Fibroblast of pulmonary artery (primary cell): ENCODE data around the gene BICDL2.

Experiments
- DNase-seq: peaks from one replicate; pipeline ENCODE4 v3.0.0-alpha.2; 2010; ENCODE audit warnings: low read depth
- H3K4me3 ChIP-seq: replicated peaks from 2 replicates; pipeline ENCODE4 v1.5.1; 2011; ENCODE audit warnings: low read depth, mild to moderate bottlenecking, control low read depth, low read length, moderate library complexity
- TF ChIP-seq, protein P1 (sequence below): IDR thresholded peaks from 2 replicates; pipeline ENCODE4 v1.5.1; 2011; ENCODE audit warnings: mild to moderate bottlenecking, control low read depth, low read length, inconsistent platforms; ENCODE audit errors: missing control alignments

BICDL2 gene

DNA sequence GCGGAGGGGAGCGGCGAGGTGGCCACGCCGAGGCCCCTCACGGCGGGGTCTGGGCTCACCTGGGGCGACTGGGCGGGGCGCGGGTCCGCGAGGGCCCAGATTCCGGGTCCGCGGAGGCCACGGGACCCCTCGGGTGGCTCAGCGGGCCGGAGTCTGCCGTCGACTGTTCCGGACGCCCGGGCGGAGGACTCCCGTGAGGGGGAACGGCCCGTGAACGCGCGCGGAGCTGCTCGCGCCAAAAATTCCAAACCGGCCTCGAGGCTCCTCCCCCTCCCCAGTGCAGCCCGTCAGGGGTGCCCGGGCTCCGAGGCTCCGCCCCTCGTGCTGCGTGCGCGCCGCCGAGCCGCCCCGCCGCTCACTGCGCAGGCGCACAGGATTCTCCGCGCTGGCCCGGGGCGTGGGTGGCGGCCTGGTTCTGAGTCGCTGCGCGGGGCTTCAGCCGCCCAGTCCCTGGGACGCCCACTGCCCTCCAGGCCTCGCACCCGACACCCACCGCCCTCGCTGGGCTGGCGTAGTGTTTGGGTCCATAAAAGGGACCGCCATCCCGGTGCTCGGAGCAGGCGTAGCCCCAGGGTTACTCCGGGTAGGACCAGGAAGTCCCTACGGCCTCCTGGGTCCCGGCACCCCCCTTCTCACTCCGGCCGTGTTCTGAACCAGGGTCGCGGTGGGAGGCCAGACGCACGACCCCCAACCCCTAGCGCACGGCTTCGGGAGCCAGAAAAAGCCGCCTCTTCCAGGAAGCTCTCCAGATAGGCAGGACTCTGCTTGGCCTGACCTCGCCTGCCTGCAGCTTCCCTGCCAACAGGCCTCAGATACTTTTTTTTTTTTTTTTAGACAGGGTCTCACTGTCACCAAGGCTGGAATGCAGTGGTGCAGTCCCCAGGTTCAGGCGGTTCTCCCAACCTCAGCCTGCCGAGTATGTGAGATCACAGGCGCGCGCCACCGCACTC is 56.2 kb downstream of the BICDL2 start, which contains the start of gene PKMYT1:
Gene PKMYT1, minus strand, starts transcription at position 220 of the 950 bp plus-strand sequence. CDS start 789 bp downstream, outside the sequence.
- H3K4me3 ChIP-seq: peak within 1 kb of the TSS; percentile 69
- peak; percentile 83 for DNase-seq
- TF ChIP-seq, protein P1, sequence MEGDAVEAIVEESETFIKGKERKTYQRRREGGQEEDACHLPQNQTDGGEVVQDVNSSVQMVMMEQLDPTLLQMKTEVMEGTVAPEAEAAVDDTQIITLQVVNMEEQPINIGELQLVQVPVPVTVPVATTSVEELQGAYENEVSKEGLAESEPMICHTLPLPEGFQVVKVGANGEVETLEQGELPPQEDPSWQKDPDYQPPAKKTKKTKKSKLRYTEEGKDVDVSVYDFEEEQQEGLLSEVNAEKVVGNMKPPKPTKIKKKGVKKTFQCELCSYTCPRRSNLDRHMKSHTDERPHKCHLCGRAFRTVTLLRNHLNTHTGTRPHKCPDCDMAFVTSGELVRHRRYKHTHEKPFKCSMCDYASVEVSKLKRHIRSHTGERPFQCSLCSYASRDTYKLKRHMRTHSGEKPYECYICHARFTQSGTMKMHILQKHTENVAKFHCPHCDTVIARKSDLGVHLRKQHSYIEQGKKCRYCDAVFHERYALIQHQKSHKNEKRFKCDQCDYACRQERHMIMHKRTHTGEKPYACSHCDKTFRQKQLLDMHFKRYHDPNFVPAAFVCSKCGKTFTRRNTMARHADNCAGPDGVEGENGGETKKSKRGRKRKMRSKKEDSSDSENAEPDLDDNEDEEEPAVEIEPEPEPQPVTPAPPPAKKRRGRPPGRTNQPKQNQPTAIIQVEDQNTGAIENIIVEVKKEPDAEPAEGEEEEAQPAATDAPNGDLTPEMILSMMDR: no peak

DNA sequence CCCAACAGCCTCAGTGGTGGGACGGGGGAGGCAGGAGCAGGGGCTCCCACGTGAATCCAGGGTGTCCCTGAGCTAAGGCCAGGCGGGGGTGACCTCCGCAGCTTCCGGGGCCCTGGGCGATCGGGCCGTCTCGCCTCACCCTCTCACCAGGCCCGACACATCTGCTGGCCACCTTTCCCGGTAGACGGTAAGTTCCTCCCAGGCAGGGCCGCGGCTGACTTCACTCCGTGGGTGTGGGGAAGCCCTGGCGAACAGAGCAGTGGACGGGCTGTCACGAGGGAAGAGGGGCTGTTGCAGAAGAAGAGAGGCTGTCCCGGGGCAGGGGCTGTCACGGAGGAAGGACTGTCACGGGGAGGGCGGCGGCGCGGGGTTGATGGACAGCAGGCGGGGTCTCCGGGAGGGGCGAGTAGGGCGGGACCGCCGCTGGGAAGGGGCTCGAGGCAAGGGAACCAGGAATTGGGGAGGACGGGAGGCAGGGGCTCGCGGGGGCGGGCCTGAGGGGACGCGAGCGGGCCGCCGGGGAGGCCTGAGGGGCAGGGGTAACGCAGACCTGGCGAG is 57.0 kb downstream of the BICDL2 start:
- TF ChIP-seq, protein P1: no peak
- DNase-seq: no peak
- peak overlapping the region; percentile 69 for H3K4me3 ChIP-seq
